ENCODE data around the gene ASCL1.

Gene ASCL1

DNA sequence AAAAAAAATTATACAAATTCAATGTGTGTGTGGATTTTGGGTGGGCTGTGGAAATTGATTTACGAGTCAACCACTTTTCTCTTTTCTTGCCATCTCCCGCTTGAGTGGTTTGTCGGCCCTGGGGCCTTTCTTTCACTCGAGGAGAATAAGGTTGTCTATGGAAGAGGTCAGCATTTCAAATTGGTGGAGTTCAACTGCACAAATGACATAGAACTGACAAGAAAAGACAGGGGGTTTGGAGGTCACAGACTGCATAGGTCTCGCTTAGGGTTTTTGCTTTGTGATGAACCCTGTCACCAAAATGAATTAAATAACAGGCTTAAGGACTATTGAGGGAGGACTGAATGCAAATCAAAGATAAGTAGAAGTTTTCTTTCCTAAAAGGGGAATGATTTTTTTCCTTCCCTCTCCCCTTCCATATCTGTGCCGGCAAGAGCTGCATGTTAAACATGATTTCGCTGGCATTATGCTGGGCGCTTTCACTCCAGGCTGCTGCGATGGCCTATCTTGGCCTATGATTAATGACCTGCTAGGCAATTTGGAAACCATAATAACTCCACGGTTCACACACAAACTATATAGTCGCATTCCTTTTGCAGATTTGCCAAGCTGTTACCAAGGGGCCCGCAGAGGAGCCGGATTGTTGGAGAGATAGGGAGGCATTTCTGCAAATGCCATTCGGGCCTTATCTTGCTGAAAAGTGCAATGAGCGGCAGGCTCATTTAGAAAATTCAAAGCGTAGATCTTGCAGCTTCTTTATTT, 20.7 kb downstream of the ASCL1 start:
- DNase-seq (ENCODE audit: low spot score): no peak

DNA sequence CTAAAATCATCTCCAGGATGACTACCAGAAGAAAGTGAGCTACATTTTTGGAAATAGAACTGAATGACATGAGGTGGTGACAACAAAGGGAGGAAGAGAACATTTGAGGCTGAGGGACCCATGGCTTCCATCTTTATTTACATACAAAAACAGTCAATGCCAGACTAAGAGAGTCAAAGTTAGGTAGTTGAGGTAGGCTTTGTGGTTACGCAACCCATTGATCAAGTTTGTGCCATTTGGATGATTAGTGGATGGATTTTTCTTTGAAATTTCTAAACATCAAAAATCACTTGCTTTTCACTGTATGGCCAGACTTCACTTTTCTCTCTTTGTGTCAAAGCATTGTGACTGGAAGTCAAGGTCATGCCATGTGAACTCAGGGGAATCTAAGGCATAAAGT, 22.9 kb downstream of the ASCL1 start:
- no peak for DNase-seq (ENCODE audit: low spot score)

DNA sequence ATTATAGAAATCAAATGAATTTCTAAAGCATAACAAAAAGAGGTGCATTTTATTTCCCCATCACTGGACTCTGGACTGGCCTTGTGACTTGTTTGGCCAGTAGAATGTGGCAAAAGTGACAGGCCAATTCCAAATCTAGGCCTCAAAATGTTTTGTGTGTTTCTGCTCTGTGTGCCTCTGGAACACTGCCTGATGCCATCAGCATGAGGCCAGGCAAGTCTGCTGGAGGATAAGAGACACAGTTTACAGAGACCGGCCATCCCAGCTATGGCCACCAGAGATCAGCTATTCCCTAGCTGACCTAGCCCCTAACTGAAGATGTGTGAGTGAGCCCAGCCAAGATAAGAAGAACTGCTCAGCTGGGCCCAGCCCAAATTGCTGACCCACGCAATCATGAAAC, 32.9 kb downstream of the ASCL1 start:
- no peak for DNase-seq (ENCODE audit: low spot score)

DNA sequence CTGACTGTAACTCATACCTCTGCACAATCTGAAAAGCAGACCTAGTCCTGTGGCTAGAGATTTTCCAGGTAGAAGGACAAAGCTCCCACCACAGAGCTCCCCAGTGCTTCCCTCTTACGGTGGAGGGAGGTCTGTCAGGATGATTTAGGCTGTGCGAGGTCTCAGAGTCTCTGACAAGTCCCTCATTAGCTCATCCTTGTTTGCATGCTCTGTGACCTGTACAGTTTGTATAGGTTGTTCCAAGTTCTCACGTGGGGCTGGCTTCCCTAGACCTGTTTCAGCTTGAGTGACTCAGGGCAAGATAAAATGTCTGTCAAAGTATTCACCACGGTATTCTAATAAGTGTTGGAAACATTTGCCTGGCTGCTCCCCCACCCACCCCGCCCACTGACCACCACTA, 34.8 kb downstream of the ASCL1 start:
- DNase-seq (ENCODE audit: low spot score): no peak

DNA sequence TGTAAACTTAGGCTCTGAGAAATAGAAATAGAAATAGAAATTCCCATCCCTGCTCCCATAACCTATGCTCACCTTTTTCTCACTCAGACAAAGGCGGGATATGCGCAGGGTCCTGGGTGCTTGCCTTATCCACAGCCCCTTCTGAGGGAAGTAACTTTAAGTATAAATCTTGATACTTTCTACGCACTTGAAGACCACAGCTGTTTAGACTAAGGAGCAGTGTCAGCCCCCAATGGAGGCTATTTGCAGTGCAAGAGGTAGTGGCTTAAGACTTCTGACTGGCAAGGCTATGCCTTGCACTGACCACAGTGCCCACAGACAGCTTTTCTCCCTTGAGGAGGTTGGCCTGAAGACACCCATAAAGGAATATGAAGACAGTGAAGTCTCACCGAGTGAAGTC, 35.2 kb downstream of the ASCL1 start:
- no peak for DNase-seq (ENCODE audit: low spot score)

DNA sequence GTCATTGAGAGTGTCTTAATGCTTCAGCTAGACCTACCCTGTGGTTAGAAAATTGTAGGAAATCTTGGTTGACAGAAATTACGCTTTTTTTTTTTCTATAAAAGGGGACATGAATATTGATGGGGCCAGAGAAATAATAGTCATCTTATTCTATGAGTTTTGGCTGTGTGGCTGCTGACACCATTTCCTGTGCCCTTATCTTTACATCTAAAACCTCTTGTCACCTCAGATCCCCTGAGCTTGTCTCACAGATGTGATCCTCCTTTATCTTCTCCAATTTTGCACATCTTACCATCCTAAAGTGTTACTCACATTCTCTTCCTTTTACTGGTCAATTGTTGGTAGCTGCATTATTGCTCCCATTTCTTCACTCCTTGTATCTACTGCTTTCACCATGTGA, 36.1 kb downstream of the ASCL1 start:
- no peak for DNase-seq (ENCODE audit: low spot score)

DNA sequence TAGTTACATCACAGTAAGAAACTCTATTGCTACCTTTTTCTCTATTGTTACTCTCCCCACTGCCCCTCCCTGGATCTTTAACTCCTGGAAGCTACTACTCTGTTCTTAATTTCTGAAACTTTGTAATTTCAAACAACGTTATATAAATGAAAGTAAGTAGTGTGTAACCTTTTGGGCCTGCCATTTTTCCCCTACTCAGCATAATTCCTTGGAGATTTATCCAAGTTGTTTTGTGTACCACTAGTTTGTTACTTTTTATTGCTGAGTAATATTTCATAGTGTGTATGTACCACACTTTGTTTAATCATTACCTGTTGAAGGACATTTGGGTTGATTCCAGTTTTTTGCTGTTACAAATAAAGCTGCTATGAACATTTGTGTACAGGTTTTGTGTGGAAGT, 37.9 kb downstream of the ASCL1 start:
- no peak for DNase-seq (ENCODE audit: low spot score)

Data from AG20443 (cell line).